BJ (cell line): ENCODE measurements around the gene ZFP57. TPM values are rescaled to one million over a fixed set of nuclear protein-coding genes. Genes with fewer than 3 reads are reported as not detected.
"Not testable (repeated sequence)": the region's sequence is repeated elsewhere in the genome, so short reads cannot be mapped to it uniquely, and the experiment has no call there.

Experiments
- CTCF ChIA-PET: fragments of 350-600 bp; formaldehyde crosslinking; extraction: SDS; loops from one replicate; lab custom pipeline; 2021; ENCODE audit warnings: antibody characterized with exemption, inconsistent platforms; lab: Yijun Ruan, JAX
- POLR2A ChIA-PET: fragments of 300-600 bp; sonication (Branson Sonifier 250); formaldehyde crosslinking; extraction: SDS; loops from one replicate; lab custom pipeline; 2021; ENCODE audit warnings: antibody characterized with exemption; lab: Charles Lee
- DNase-seq: peaks from one replicate; pipeline ENCODE4 v3.0.0-alpha.2; 2011; ENCODE audit warnings: low read depth
- H3K27me3 ChIP-seq: 2 replicates; pipeline ENCODE4 v1.6.0; 2011; ENCODE audit warnings: low read length; ENCODE audit not compliant: control insufficient read depth, insufficient read depth
- H3K36me3 ChIP-seq: 2 replicates; pipeline ENCODE4 v1.5.1; 2011; ENCODE audit warnings: low read length; ENCODE audit not compliant: control insufficient read depth, insufficient read depth
- H3K4me3 ChIP-seq: 2 replicates; pipeline ENCODE4 v1.5.1; 2011; ENCODE audit warnings: low read depth, mild to moderate bottlenecking, control low read depth, low read length
- polyA plus RNA-seq: library from polyadenylated mRNA; depleted of rRNA; stranded (reverse); fragments of >200 nt; gene quantifications from 2 replicates; pipeline ENCODE4 v1.2.3, GENCODE V29; 2011
- TF ChIP-seq, protein P1 (sequence below): IDR thresholded peaks from 2 replicates; pipeline ENCODE4 v1.5.1; 2011; ENCODE audit warnings: low read depth, mild to moderate bottlenecking, control low read depth, inconsistent platforms, low read length, moderate library complexity; ENCODE audit not compliant: insufficient read depth

The ZFP57 gene
- polyA plus RNA-seq, 1 experiment = 0.32 TPM

DNA sequence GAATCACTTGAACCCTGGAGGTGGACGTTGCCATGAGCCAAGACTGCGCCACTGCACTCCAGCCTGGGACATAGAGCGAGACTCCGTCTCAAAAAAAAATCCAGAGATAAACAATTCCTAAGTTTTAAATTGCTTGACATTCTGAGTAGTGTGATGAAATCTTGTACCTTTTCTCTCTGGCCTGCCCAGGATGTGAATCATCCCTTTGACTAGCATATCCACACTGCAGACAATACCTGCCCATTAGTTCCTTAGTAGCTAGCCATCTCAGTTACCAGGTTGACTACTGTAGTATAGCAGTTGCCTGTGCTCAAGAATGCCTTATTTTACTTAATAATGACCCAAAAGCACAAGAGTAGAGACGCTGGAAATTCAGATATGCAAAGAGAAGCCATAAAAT is 2.8 kb downstream of the ZFP57 start:
- Histone ChIP-seq H3K27me3 (no peaks in the 10 kb centered on the region), H3K36me3 (no peaks in the 10 kb centered on the region), H3K4me3 (no peak overlapping the region)
- TF ChIP-seq, protein P1, sequence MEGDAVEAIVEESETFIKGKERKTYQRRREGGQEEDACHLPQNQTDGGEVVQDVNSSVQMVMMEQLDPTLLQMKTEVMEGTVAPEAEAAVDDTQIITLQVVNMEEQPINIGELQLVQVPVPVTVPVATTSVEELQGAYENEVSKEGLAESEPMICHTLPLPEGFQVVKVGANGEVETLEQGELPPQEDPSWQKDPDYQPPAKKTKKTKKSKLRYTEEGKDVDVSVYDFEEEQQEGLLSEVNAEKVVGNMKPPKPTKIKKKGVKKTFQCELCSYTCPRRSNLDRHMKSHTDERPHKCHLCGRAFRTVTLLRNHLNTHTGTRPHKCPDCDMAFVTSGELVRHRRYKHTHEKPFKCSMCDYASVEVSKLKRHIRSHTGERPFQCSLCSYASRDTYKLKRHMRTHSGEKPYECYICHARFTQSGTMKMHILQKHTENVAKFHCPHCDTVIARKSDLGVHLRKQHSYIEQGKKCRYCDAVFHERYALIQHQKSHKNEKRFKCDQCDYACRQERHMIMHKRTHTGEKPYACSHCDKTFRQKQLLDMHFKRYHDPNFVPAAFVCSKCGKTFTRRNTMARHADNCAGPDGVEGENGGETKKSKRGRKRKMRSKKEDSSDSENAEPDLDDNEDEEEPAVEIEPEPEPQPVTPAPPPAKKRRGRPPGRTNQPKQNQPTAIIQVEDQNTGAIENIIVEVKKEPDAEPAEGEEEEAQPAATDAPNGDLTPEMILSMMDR = no peak
- ChIA-PET CTCF (interaction anchor here (1.3 to 4.3 kb wide), 2 partner anchors 13 to 24 kb away, joined by 6 to 26 read pairs; no protein-coding TSS in a partner anchor), POLR2A (no interaction called here)
- no peak for DNase-seq

DNA sequence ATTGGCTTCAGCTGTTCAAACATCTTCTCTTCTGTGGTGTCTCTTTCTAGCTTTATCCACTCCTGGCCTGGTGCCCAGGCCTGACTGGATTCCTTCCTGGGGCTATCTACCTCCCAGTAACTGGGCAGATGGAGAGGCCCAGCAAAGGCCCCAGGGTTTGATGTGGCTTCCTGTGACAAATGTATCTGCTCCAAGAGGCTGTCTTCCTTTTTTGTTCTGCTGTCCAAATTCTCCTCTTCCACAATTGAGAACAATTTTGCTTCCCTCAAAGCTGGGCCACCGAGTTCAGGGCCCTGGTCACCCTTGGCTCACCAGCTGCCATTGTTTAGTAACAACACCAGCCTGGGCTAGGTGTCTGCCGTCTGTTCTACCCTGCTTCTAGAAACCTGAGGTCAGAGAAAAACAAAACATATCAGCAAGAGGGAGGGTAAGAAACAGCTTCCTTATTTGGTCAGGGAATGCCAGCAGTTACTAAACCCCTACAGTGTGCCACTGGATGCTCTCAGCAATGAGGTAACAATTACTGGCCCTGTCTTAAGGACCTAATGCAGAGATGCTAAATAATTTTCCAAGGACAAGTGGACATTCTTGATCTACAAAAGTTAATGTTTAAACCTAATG is 3.9 kb downstream of the ZFP57 start:
- POLR2A ChIA-PET = no interaction called here

DNA sequence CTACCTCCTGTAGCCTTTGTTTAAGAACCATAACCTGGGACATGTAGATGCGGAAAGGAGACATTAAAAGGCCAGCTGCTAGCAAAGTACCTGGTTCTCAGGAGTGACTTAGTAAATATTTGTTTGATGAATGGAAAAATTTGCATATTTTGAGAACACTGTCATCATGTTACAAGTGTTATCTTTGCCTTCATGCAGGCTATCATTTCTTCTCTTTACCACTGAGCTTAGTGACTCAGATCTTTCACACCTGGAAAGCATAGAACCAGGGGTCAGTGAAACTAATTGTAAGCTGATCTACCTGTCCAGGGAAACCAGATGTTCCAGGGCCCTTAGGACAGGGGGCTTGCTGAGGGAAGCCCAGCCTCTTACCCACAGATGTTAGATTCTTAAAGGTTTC is 5.4 kb downstream of the ZFP57 start:
- DNase-seq = no peak
- Histone ChIP-seq H3K4me3 (no peak overlapping the region), H3K36me3 (no peaks in the 10 kb centered on the region), H3K27me3 (no peaks in the 10 kb centered on the region)
- ChIA-PET POLR2A (no interaction called here), CTCF (interaction anchor here (1.1 to 4.3 kb wide), 5 partner anchors 12 to 26 kb away, joined by 3 to 26 read pairs (median 4); no protein-coding TSS in a partner anchor)
- TF ChIP-seq, protein P1 = no peak

More for the DNA sequence above, 3.9 kb downstream of the ZFP57 start:
- CTCF ChIA-PET = interaction anchor here (1.0 to 4.3 kb wide), 4 partner anchors 12 to 29 kb away, joined by 3 to 26 read pairs (median 6); no protein-coding TSS in a partner anchor
- no peak for DNase-seq
- Histone ChIP-seq H3K27me3 (no peaks in the 10 kb centered on the region), H3K36me3 (no peaks in the 10 kb centered on the region), H3K4me3 (no peak overlapping the region)
- TF ChIP-seq, protein P1 = no peak

DNA sequence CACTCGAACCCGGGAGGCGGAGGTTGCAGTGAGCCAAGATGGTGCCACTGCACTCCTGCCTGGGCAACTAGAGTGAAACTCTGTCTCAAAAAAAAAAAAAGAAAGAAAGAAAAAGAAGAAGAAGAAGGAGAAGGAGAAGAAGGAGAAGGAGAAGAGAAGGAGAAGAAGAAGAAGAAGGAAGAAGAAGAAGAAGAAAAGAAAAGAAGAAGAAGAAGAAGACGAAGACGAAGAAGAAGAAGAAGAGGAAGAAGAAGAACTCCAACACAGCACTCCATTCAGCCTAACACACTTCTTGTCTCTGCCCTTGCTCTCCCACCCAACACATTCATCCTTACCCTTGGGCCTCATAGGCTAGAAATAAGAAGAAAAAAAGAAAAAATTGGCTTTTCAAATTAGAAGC is 6.9 kb downstream of the ZFP57 start:
- Histone ChIP-seq H3K4me3 (no peak overlapping the region), H3K36me3 (no peaks in the 10 kb centered on the region), H3K27me3 (no peaks in the 10 kb centered on the region)
- no peak for DNase-seq
- CTCF ChIA-PET = interaction anchor here (2.6 to 3.9 kb wide), 2 partner anchors 20 to 23 kb away, joined by 22 to 23 read pairs; no protein-coding TSS in a partner anchor
- TF ChIP-seq, protein P1 = no peak
- POLR2A ChIA-PET = no interaction called here

DNA sequence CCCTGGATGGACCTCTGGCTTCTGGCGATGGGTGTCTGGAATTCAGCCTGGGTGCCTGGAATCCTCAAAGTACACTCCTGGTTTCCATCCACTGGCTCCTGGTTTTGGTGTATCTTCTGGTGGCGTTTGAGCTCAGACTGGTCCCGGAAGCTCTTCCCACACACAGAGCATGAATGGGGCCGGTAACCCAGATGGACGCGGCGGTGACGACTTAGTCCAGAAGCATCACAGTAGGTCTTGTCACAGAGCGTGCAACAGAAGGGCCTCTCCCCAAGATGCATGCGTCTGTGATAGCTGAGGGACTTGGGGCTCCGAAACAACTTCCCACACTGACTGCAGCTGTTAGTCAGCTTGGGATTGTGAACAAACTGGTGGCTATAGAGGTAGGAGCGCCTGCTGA is 7.8 kb downstream of the ZFP57 start:
- no peak overlapping the region for H3K4me3 ChIP-seq
- ChIA-PET POLR2A (no interaction called here), CTCF (interaction anchor here (0.6 to 3.9 kb wide), 3 partner anchors 19 to 25 kb away, joined by 4 to 23 read pairs (median 22); no protein-coding TSS in a partner anchor)
- no peaks in the 10 kb centered on the region; the same call in 1 of the 2 replicates for H3K27me3 ChIP-seq
- no peaks in the 10 kb centered on the region for H3K36me3 ChIP-seq
- no peak for DNase-seq
- TF ChIP-seq, protein P1 = no peak

DNA sequence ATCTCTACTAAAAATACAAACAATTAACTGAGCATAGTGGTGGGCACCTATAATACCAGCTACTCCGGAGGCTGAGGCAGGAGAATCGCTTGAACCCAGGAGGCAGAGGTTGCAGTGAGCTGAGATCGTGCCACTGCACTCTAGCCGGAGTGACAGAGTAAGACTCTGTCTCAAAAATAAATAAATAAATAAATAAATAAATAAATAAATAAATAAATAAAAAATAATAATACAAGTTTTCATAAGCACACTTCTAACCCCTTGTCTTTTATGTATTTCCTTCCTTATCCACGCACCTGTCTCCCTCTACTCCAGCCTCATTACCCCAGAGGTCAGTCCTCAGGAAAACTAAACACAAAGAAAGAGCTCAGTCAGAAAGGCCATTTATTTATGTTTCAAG is 8.8 kb downstream of the ZFP57 start:
- DNase-seq, H3K27me3 ChIP-seq, H3K4me3 ChIP-seq, POLR2A ChIA-PET, H3K36me3 ChIP-seq: not testable (repeated sequence)
- CTCF ChIA-PET = interaction anchor here (2.6 to 3.9 kb wide), 2 partner anchors 18 to 21 kb away, joined by 22 to 23 read pairs; no protein-coding TSS in a partner anchor
